ENCODE data around the gene CARMIL1. TPM values are rescaled to one million over a fixed set of nuclear protein-coding genes. Genes with fewer than 3 reads are reported as not detected.

Gene CARMIL1
- total and polyA plus RNA-seq, 2 of the 8 experiments (the other 6 are each of a cell fraction or from before 2014, with no cell fraction given): 20.3 to 40.4 TPM

GRCh38 chr6:25306379-25306778 is 27.2 kb downstream of the CARMIL1 start:
- H3K14ac ChIP-seq (ENCODE audit: insufficient read length): no peak overlapping the region

More at GRCh38 chr6:25306379-25306778, 27.2 kb downstream of the CARMIL1 start:
- H3K36me3 ChIP-seq (ENCODE audit: control insufficient read depth in 2 of 4, insufficient read depth in 4 of 4, low read length in 3 of 4): no peaks in the 10 kb centered on the region; a peak in 1 of 8 replicates
- FAIRE-seq (no peak), DNase-seq (ENCODE audit: low read depth in 1 of 2, low spot score in 2 of 2) (no peak)
- H4K8ac ChIP-seq (ENCODE audit: extremely low read depth, insufficient read depth, low read length): no peak overlapping the region
- H4K5ac ChIP-seq (ENCODE audit: insufficient read length, low read depth, low read length): no peak overlapping the region
- no peak overlapping the region for H2AK5ac ChIP-seq (ENCODE audit: low read depth, low read length)
- H3K23ac ChIP-seq (ENCODE audit: insufficient read length): no peak overlapping the region
- no peak overlapping the region for H3K9ac ChIP-seq (replicated peaks in 1 of 4; ENCODE audit: extremely low read depth in 1 of 4, low read depth in 3 of 4, low read length in 3 of 4)
- no peaks in the 10 kb centered on the region for H3K23me2 ChIP-seq (ENCODE audit: low read depth, low read length)
- WGBS, 2 experiments (ENCODE audit: extremely low coverage in 1 of 2, insufficient coverage in 1 of 2, insufficient read length in 1 of 2, insufficient replicate concordance in 2 of 2, low coverage in 1 of 2, low lambda C conversion rate in 2 of 2, missing lambda C conversion rate in 1 of 2): 81% methylated on average over 2 of the region's 2 CpGs; no CpG with 5 or more reads in 1 of the 2 experiments
- H2BK5ac ChIP-seq (ENCODE audit: low read depth, low read length): no peak overlapping the region
- H3K79me1 ChIP-seq (ENCODE audit: low read depth, low read length): peaks cover 9% of the 10 kb centered on the region
- H3K9me3 ChIP-seq (ENCODE audit: insufficient read depth in 2 of 2, low read depth in 1 of 2, low read length in 1 of 2): no peaks in the 10 kb centered on the region
- H3K79me2 ChIP-seq (ENCODE audit: control insufficient read depth in 1 of 2, insufficient read depth in 2 of 2, low read length in 2 of 2): peaks cover 0 to 91% of the 10 kb centered on the region in 2 experiments; a peak in 3 of 4 replicates
- H2BK20ac ChIP-seq (ENCODE audit: low read length): no peak overlapping the region
- no peak overlapping the region for H2BK15ac ChIP-seq (ENCODE audit: low read length)
- no peak overlapping the region for H3K4me2 ChIP-seq (ENCODE audit: insufficient read depth in 1 of 2, low read depth in 2 of 2, low read length in 2 of 2)
- POLR2A ChIA-PET (ENCODE audit: partially characterized antibody): no interaction called here
- H3K27me3 ChIP-seq (replicated peaks in 1 of 4; ENCODE audit: control insufficient read depth in 3 of 4, extremely low read depth in 1 of 4, insufficient read depth in 3 of 4, low read length in 3 of 4): no peaks in the 10 kb centered on the region
- no peak overlapping the region for H3K27ac ChIP-seq (ENCODE audit: low read depth, low read length)
- H2BK12ac ChIP-seq (ENCODE audit: low read depth, low read length): no peak overlapping the region
- no peak overlapping the region for H3K18ac ChIP-seq (ENCODE audit: extremely low read depth, low read length)
- no peak overlapping the region for H2AFZ ChIP-seq (ENCODE audit: low read length)
- CTCF ChIA-PET (ENCODE audit: partially characterized antibody): no interaction called here
- TF ChIP-seq SAP30 (IDR thresholded peaks at IDR 0.05; ENCODE audit: insufficient read depth, insufficient replicate concordance, low read length) (no peak), TAF1 (IDR thresholded peaks at IDR 0.05; ENCODE audit: low read depth, low read length) (no peak), RXRA (IDR thresholded peaks at IDR 0.05; ENCODE audit: insufficient read depth, low read depth, low read length) (no peak), SUZ12 (IDR thresholded peaks at IDR 0.05; ENCODE audit: low read length) (no peak), TCF12 (IDR thresholded peaks at IDR 0.05; ENCODE audit: low read depth, low read length) (no peak), SP4 (IDR thresholded peaks at IDR 0.05; ENCODE audit: low read length) (no peak), KDM5A (IDR thresholded peaks at IDR 0.05; ENCODE audit: low read length) (no peak), CTBP2 (IDR thresholded peaks at IDR 0.05; ENCODE audit: borderline replicate concordance, insufficient read depth, insufficient read length, low read length) (no peak), RBBP5 (IDR thresholded peaks at IDR 0.05; ENCODE audit: borderline replicate concordance, low read depth, low read length) (no peak), RAD21 (IDR thresholded peaks at IDR 0.05 in 1 of 2, conservative IDR thresholded peaks at IDR 0.05 in 1 of 2; ENCODE audit: low read depth in 2 of 2, low read length in 2 of 2) (no peak), E2F6 (IDR thresholded peaks at IDR 0.05) (no peak)
- H4K91ac ChIP-seq (replicated peaks; ENCODE audit: insufficient read length, low read length): no peak overlapping the region
- peaks cover 0 to 7% (median 4%) of the 10 kb centered on the region in 4 experiments; a peak in 3 of 7 replicates for H3K4me1 ChIP-seq (replicated peaks in 1 of 4; ENCODE audit: control insufficient read depth in 3 of 4, insufficient read depth in 4 of 4, low read length in 3 of 4)
- H3K4ac ChIP-seq (replicated peaks; ENCODE audit: insufficient read length, low read depth, low read length): no peak overlapping the region
- no peak overlapping the region for H3K4me3 ChIP-seq (ENCODE audit: extremely low read depth in 1 of 4, insufficient read depth in 2 of 4, low read depth in 3 of 4, low read length in 4 of 4)
- H2BK120ac ChIP-seq (replicated peaks; ENCODE audit: low read depth, low read length): no peak overlapping the region
- H3K56ac ChIP-seq (replicated peaks; ENCODE audit: insufficient read length, low read depth, low read length): no peak overlapping the region
- H4K20me1 ChIP-seq (replicated peaks in 1 of 2; ENCODE audit: control insufficient read depth in 1 of 2, insufficient read depth in 2 of 2, low read length in 2 of 2): peaks cover 0 to 6% of the 10 kb centered on the region in 2 experiments

Measured in H1 (cell line).